Measurements from ENCODE around the gene FAM3A. TPM values are rescaled to one million over a fixed set of nuclear protein-coding genes. Genes with fewer than 3 reads are reported as not detected.

Gene FAM3A
- total RNA-seq, 1 donor from 2014 or later, result 4.5 TPM

- no peaks in the 10 kb centered on the region for H3K36me3 ChIP-seq
- H3F3A ChIP-seq (ENCODE audit: low read depth), result peaks cover 8% of the 10 kb centered on the region
- H4K20me1 ChIP-seq (ENCODE audit: low read depth), result no peaks in the 10 kb centered on the region
- H3K27me3 ChIP-seq, result no peaks in the 10 kb centered on the region
- Mint-ChIP-seq H3K36me3 (peaks cover 11% of the 10 kb centered on the region), H3K9me3 (peaks cover 24% of the 10 kb centered on the region), H3K4me3 (peak overlapping the region; percentile 8), H3K4me1 (peaks cover 20% of the 10 kb centered on the region), H3K27me3 (ENCODE audit: insufficient read depth, low read depth) (peaks cover 5% of the 10 kb centered on the region), H3K27ac (no peak overlapping the region)
- no peak overlapping the region for H3K27ac ChIP-seq
- peaks cover 2% of the 10 kb centered on the region for H3K79me2 ChIP-seq (ENCODE audit: low read depth)
- H2AFZ ChIP-seq (replicated peaks), result no peak overlapping the region
- no peak for DNase-seq (ENCODE audit: low spot score)
- H3K9me3 ChIP-seq (ENCODE audit: low read depth), result peaks cover 3% of the 10 kb centered on the region
- no peak overlapping the region for H3K4me2 ChIP-seq
- TF ChIP-seq, protein P1, sequence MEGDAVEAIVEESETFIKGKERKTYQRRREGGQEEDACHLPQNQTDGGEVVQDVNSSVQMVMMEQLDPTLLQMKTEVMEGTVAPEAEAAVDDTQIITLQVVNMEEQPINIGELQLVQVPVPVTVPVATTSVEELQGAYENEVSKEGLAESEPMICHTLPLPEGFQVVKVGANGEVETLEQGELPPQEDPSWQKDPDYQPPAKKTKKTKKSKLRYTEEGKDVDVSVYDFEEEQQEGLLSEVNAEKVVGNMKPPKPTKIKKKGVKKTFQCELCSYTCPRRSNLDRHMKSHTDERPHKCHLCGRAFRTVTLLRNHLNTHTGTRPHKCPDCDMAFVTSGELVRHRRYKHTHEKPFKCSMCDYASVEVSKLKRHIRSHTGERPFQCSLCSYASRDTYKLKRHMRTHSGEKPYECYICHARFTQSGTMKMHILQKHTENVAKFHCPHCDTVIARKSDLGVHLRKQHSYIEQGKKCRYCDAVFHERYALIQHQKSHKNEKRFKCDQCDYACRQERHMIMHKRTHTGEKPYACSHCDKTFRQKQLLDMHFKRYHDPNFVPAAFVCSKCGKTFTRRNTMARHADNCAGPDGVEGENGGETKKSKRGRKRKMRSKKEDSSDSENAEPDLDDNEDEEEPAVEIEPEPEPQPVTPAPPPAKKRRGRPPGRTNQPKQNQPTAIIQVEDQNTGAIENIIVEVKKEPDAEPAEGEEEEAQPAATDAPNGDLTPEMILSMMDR (IDR thresholded peaks at IDR 0.05), result no peak
- no peak for TF ChIP-seq EZH2 (IDR thresholded peaks at IDR 0.05)
- TF ChIP-seq EZH2phosphoT487 (IDR thresholded peaks at IDR 0.05), result no peak
- no peak overlapping the region for H3K4me3 ChIP-seq
- H3K9ac ChIP-seq, result no peak overlapping the region
- no peaks in the 10 kb centered on the region for H3K4me1 ChIP-seq
These were observed 2.3 kb downstream of the FAM3A start for GRCh38 chrX:154513716-154514115.

GRCh38 chrX:154512879-154513553 lies 3.0 kb downstream of the FAM3A start:
- peaks cover 29% of the 10 kb centered on the region for H3K9me3 Mint-ChIP-seq
- DNase-seq (ENCODE audit: low spot score), result no peak
- Histone ChIP-seq H3K4me1 (no peaks in the 10 kb centered on the region), H2AFZ (replicated peaks) (no peak overlapping the region), H3K36me3 (no peaks in the 10 kb centered on the region), H4K20me1 (ENCODE audit: low read depth) (no peaks in the 10 kb centered on the region), H3K9ac (no peak overlapping the region), H3K79me2 (ENCODE audit: low read depth) (peaks cover 2% of the 10 kb centered on the region), H3K4me2 (no peak overlapping the region), H3K4me3 (no peak overlapping the region), H3F3A (ENCODE audit: low read depth) (peaks cover 8% of the 10 kb centered on the region), H3K9me3 (ENCODE audit: low read depth) (peaks cover 3% of the 10 kb centered on the region), H3K27me3 (no peaks in the 10 kb centered on the region), H3K27ac (no peak overlapping the region)
- no peak overlapping the region for H3K4me3 Mint-ChIP-seq
- peaks cover 7% of the 10 kb centered on the region for H3K27me3 Mint-ChIP-seq (ENCODE audit: insufficient read depth, low read depth)
- H3K27ac Mint-ChIP-seq, result no peak overlapping the region
- H3K36me3 Mint-ChIP-seq, result peaks cover 14% of the 10 kb centered on the region
- TF ChIP-seq EZH2phosphoT487 (IDR thresholded peaks at IDR 0.05) (no peak), EZH2 (IDR thresholded peaks at IDR 0.05) (no peak)
- TF ChIP-seq, protein P1 (IDR thresholded peaks at IDR 0.05), result no peak
- peaks cover 20% of the 10 kb centered on the region for H3K4me1 Mint-ChIP-seq

GRCh38 chrX:154511761-154512160 lies 4.3 kb downstream of the FAM3A start:
- Histone ChIP-seq H3K9me3 (ENCODE audit: low read depth) (peaks cover 3% of the 10 kb centered on the region), H3F3A (ENCODE audit: low read depth) (peaks cover 5% of the 10 kb centered on the region), H3K36me3 (no peaks in the 10 kb centered on the region), H3K79me2 (ENCODE audit: low read depth) (peaks cover 2% of the 10 kb centered on the region), H4K20me1 (ENCODE audit: low read depth) (no peaks in the 10 kb centered on the region), H2AFZ (replicated peaks) (no peak overlapping the region), H3K27me3 (no peaks in the 10 kb centered on the region), H3K4me1 (no peaks in the 10 kb centered on the region), H3K27ac (no peak overlapping the region), H3K9ac (no peak overlapping the region), H3K4me3 (no peak overlapping the region), H3K4me2 (no peak overlapping the region)
- Mint-ChIP-seq H3K4me1 (peaks cover 13% of the 10 kb centered on the region), H3K4me3 (no peak overlapping the region), H3K9me3 (peaks cover 28% of the 10 kb centered on the region), H3K27ac (no peak overlapping the region), H3K36me3 (peaks cover 14% of the 10 kb centered on the region), H3K27me3 (ENCODE audit: insufficient read depth, low read depth) (peaks cover 5% of the 10 kb centered on the region)
- no peak for TF ChIP-seq EZH2 (IDR thresholded peaks at IDR 0.05)
- TF ChIP-seq, protein P1 (IDR thresholded peaks at IDR 0.05), result no peak
- TF ChIP-seq EZH2phosphoT487 (IDR thresholded peaks at IDR 0.05), result no peak
- no peak for DNase-seq (ENCODE audit: low spot score)

Measured in neural progenitor cell (in vitro differentiated cells).